ENCODE measurements around the gene STN1. TPM values are rescaled to one million over a fixed set of nuclear protein-coding genes. Genes with fewer than 3 reads are reported as not detected.

STN1 gene
- total and polyA plus RNA-seq, 12 donors, result 16.5 to 38.7 (median 31.4) TPM

DNA sequence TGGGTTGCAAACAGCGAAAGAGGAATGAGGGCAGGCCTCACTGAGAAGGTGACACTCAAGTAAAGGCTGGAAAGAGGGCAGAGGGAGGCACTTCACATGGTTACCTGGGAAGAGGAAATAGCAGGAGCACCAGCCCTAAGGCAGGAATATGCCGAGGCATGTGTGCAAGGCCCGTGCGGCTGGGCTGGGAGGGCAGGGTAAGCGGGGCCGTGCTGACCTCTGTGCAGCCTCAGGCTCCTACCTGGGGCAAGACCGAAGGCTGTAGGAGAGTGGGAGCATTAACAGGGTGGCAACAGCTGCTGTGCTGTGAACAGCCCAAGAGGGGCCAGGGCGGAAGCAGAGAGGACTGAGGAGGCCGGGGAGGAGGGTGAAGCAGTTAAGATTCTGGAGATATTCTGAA, 38.6 kb downstream of the STN1 start:
- no peaks in the 10 kb centered on the region for H3K27me3 ChIP-seq
- TF ChIP-seq, protein P1, sequence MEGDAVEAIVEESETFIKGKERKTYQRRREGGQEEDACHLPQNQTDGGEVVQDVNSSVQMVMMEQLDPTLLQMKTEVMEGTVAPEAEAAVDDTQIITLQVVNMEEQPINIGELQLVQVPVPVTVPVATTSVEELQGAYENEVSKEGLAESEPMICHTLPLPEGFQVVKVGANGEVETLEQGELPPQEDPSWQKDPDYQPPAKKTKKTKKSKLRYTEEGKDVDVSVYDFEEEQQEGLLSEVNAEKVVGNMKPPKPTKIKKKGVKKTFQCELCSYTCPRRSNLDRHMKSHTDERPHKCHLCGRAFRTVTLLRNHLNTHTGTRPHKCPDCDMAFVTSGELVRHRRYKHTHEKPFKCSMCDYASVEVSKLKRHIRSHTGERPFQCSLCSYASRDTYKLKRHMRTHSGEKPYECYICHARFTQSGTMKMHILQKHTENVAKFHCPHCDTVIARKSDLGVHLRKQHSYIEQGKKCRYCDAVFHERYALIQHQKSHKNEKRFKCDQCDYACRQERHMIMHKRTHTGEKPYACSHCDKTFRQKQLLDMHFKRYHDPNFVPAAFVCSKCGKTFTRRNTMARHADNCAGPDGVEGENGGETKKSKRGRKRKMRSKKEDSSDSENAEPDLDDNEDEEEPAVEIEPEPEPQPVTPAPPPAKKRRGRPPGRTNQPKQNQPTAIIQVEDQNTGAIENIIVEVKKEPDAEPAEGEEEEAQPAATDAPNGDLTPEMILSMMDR (IDR thresholded peaks at IDR 0.05), result no peak
- 90% methylated on average over 9 of the region's 9 CpGs for WGBS, 2 donors
- H3K36me3 ChIP-seq, result peaks cover 0 to 88% (median 33%) of the 10 kb centered on the region in 9 donors
- no peak for ATAC-seq
- H3K27ac ChIP-seq, result no peak overlapping the region
- no peak for DNase-seq
- intact Hi-C loops (cut with DNase I), result no loop called here
- H3K9me3 ChIP-seq, result no peaks in the 10 kb centered on the region
- H3K4me3 ChIP-seq, result no peak overlapping the region
- H3K4me1 ChIP-seq, result peaks cover 0 to 25% (median 7%) of the 10 kb centered on the region in 9 donors

DNA sequence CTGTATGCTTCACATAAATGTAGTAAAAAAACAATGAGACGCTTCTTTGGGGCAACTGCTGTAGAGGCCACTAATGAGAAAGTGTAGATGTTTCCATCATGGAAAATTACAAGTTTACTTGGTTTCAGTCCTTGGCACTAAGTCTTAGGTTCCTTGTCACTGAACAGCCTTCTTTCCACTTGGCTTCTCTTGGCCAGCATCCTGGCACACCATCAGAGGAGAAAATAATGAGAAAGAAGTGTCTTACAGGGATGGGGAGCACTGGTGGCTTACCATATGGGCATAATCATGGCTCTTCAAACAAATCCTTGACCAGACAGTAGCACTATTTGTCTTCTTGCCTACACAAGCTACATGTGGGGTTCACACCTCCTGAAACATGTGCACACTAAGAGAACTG, 40.1 kb downstream of the STN1 start:
- no peaks in the 10 kb centered on the region for H3K9me3 ChIP-seq
- WGBS, 2 donors, result 94 to 95% methylated on average over 1 of the region's 1 CpG
- H3K4me1 ChIP-seq, result peaks cover 0 to 18% (median 5%) of the 10 kb centered on the region in 9 donors
- intact Hi-C loops (cut with DNase I), result no loop called here
- TF ChIP-seq, protein P1 (IDR thresholded peaks at IDR 0.05), result no peak
- DNase-seq, result no peak
- no peaks in the 10 kb centered on the region for H3K27me3 ChIP-seq
- H3K36me3 ChIP-seq, result peaks cover 0 to 84% (median 31%) of the 10 kb centered on the region in 9 donors
- no peak overlapping the region for H3K4me3 ChIP-seq
- no peak overlapping the region for H3K27ac ChIP-seq
- no peak for ATAC-seq

DNA sequence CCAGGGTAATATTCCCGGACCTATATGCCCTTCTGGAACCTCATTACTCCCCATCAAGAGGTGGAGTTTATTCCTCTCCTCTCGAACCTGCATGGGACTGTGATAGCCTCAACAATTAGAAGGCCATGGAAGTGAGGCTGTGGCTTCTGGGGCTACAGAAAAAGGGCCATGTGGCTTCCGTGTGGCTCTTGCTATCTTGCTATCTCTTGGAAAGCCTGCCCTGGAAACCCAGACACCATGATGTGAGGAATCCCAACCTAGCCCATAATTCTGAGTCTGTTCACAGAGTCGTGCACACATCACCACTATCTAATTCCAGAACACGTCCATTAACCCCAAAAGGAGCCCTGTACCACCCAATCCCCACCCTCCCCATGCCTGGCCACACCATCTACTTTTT, 41.8 kb downstream of the STN1 start:
- H3K36me3 ChIP-seq, result peaks cover 0 to 82% (median 14%) of the 10 kb centered on the region in 9 donors

DNA sequence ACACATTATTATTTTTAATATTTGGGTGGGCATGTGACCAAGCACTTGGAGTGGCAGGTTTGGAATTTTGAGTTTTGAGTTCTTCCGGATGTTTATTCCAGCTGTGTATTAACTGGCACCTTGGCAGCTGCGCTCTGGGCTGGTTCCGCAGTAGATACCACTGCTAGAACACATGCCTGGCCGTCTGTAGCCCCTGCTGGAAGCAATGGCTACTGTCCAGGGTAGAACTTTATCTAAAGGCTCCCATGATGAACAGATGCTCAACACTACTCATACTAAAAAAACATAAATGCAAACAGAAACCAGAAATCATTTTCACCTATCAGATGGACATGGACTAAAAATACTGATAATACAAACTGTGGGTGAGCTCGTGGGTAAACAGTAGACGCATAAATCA, 43.3 kb downstream of the STN1 start:
- no peak for DNase-seq
- Histone ChIP-seq H3K27me3 (no peaks in the 10 kb centered on the region), H3K4me1 (no peaks in the 10 kb centered on the region), H3K4me3 (no peak overlapping the region), H3K9me3 (no peaks in the 10 kb centered on the region), H3K36me3 (peaks cover 0 to 75% (median 3%) of the 10 kb centered on the region in 9 donors), H3K27ac (no peak overlapping the region)
- intact Hi-C loops (cut with DNase I), result no loop called here
- TF ChIP-seq, protein P1 (IDR thresholded peaks at IDR 0.05), result peak in 3 of 9 donors; percentile 13 to 26 (median 16)
- peak in 4 of 8 donors; percentile 45 to 74 (median 72) for ATAC-seq
- WGBS, 2 donors, result 44 to 61% methylated on average over 6 of the region's 6 CpGs

More for the DNA sequence above, 41.8 kb downstream of the STN1 start:
- DNase-seq (no peak), ATAC-seq (no peak)
- Histone ChIP-seq H3K9me3 (no peaks in the 10 kb centered on the region), H3K4me3 (no peak overlapping the region), H3K27me3 (no peaks in the 10 kb centered on the region), H3K4me1 (peaks cover 0 to 2% (median 0%) of the 10 kb centered on the region in 9 donors), H3K27ac (no peak overlapping the region)
- intact Hi-C loops (cut with DNase I), result no loop called here
- 93 to 95% methylated on average over 5 of the region's 5 CpGs for WGBS, 2 donors
- TF ChIP-seq, protein P1 (IDR thresholded peaks at IDR 0.05), result no peak

Measured in heart right ventricle (tissue), 16 donors.